Hematopoietic multipotent progenitor cell treated with erythropoietin and hydrocortisone succinate and interleukin-3 and kit ligand, for 8 days (in vitro differentiated cells): ENCODE measurements around the gene ZBTB7B.
A peak's percentile ranks its signal among the peaks of the same experiment; 100 is the strongest.

Experiments
- DNase-seq: peaks from one replicate; pipeline ENCODE4 v3.0.0-alpha.2; 2015

Gene ZBTB7B

DNA sequence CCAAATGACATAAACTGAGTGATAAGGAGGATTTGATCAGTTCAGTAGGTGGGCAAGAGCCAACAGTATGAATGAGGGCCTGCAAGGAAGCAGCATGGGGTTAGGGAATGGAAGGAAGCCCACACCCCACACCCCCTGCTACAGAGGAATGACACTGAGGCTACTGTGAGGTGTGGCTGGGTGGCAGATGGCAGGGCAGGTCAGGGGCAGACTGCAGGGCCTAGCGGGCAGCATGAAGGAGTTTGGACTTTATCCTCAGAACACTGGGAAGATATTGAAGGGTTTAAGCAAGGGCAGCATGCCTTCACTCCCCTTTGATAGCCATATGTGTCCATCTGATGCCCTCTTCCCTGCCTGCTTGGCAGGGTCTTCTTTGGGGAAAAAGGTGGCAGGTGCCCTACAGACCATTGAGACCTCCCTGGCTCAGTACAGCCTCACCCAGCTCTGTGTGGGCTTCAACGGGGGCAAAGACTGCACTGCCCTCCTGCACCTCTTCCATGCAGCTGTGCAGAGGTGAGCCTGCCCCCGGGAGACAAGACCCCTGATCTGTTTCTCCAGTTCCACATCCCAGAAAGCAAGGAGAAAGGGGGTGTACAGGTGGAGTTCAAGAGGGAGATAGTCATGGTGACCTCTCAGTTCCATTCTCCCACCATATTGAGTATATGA, 13.3 kb upstream of the ZBTB7B start:
- no peak for DNase-seq

DNA sequence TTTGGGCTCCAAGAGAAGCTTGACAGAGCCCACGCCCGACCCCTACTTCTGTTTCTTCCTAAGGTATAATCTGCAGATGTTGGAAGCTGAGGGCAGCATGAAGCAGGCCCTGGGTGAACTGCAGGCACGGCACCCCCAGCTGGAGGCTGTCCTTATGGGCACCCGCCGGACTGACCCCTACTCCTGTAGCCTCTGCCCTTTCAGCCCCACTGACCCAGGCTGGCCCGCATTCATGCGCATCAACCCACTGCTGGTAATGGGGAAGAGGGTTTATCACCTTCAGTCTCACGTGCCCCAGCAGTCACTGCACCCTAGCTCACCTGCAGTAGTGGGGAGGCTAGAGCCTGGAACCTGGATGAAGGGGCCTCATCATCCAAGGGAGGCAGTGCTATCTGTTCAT, 12.3 kb upstream of the ZBTB7B start:
- no peak for DNase-seq

DNA sequence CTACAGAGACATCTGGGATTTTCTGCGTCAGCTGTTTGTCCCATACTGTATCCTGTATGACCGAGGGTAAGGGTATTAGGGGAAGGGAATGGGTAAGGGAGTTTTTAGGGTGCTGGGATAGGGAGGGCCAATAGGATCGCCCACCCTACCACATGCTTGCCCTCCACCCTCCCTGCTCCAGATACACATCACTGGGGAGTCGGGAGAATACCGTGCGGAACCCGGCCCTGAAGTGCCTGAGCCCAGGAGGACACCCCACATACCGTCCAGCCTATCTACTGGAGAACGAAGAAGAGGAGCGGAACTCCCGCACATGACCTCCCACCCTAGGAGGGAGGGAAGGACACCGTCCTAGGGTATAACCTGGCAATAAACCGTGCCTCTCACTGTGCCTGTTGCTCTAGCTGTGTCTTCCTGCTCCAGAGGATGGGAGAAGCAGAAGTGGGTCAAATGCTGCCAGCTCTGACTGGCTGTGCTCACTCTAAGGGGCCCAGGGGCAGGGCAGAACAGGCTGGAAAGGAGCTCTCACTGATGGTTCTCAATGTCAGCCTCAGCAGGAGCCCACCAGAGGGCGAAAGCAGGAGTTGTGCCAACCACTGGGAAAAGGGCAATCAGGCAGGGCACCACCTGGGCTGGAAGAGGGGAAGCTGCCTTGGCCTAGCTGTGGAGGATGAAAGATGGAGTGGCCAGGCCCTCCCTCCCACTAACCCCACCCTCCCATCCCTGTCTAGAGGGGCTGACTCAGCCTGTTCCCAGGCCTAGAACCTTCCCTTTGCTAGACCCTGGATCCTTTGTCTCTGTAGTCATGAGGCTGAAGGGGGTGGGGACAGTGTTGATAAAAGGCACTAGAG, 9.7 kb upstream of the ZBTB7B start:
- DNase-seq = peak; percentile 67

DNA sequence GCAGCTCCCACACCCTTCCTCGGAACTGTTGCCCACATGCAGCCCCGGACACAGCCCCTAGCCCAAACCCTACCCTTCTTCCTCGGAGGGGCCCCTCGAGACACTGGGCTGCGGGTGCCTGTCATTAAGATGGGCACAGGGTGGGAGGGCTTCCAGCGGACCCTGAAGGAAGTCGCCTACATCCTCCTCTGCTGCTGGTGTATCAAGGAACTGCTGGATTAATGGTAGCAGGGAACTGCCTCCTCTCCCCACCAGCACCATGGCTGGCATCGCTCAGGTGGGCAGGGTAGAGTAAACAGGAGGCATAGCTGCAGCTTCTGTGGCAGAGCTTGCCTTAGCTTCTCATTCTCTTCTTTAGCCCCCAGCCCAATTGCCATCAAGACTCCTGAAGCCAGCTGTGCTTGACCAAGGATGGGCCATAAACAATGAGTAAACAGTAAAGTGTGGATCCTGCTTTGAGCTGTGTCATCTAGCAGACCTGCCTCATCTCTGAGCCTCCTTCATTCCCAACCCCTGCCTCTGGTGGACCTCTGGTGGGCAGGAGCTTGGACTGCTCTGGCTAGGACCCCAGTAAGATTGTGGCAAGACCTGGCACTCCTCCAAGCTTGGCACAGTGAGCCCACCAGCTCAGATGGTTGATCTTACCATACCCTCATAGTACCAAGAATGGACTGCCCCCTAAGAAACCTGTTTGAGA, 8.9 kb upstream of the ZBTB7B start, which contains the start of gene LENEP:
TSS of gene LENEP (plus strand) at position 15 of the 697 bp plus-strand sequence. CDS start at position 37, 22 bp downstream.
- no peak for DNase-seq

DNA sequence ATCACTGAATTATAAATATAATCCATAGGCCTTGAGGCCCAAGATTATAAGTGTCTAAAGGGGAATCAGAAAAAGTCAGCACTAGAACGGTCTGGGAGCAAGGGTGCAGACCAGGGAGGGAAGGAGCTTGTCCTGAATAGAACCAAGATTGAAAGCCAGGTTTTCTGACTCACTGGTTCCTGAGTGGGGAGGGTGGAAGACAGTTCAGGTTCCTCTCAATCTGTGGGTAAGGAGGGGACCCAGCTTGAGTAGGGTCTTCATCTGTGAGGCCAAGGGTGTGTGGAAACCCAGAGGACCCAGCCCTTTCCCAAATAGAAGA, 8.4 kb upstream of the ZBTB7B start:
- DNase-seq = no peak

DNA sequence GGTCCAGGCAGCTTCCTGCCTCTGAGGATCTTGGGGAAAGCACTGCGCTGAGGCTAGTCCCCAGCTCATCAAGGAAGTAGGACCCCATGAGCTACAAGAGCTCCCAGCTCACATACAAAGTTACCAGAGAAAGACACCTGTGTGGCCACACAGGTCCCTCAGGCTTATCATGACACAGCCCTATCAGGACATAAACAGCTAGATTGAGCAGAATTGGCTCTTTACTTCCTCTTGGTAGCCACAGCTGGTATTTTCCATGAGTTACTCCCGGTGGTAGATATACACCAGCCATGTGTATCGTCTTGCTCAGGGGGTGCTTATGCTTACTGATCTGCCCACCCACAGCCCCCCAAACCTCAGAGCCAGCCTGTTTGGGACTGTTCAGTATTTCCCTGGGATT, 8.0 kb upstream of the ZBTB7B start:
- DNase-seq = no peak

DNA sequence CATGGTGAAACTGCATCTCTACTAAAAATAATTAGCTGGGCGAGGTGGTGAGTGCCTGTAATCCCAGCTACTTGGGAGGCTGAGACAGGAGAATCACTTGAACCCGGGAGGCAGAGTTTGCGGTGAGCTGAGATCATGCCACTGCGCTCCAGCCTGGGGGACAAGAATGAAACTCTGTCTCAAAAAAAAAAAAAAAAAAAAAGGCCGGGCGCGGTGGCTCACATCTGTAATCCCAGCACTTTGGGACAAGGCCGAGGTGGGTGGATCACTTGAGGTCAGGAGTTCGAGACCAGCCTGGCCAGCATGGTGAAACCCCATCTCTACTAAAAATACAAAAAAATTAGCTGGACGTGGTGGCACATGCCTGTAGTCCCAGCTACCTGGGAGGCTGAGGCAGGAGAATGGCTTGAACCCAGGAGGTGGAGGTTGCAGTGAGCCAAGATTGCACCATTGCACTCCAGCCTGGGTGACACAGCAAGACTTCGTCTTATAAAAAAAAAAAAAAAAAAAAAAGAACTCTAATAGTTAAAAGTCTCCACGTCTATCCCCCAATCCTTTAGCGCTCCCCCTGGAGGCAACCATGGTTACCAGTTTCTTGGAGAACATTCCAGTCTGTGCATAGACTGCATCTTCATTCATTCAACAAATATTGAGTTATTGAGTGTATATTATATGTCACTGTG, 7.2 kb upstream of the ZBTB7B start:
- peak; percentile 84 for DNase-seq

DNA sequence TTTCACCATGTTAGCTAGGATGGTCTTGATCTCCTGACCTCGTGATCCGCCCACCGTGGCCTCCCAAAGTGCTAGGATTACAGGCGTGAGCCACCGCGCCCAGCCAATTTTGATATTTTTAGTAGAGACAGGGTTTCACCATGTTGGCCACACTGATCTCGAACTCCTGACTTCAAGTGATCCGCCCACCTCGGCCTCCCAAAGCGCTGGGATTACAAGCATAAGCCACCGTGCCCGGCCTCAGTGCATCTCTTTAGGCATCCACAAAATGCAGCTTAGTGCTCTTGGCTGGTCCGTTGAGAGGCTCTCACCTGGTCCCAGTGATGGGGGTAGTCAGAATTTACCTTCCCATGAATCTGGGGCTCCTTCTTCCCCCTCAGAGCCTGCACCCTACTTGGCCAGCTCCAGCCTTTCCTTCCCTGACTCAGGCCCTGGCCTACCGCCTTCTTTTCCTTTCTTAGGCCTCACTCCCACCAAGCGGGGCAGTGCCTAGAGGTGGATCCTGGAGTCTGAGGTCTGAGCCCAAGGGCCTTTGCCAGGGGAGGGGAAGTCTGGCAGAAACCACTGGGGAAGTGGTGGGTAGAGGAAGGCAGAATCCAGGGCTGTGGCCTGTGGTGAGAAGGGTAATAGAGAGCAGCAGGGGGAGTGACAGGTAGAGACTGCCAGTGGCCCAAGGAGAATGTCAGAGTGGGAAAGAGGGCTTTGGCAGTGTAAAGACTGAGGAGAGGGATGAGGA, 5.5 kb upstream of the ZBTB7B start:
- no peak for DNase-seq

DNA sequence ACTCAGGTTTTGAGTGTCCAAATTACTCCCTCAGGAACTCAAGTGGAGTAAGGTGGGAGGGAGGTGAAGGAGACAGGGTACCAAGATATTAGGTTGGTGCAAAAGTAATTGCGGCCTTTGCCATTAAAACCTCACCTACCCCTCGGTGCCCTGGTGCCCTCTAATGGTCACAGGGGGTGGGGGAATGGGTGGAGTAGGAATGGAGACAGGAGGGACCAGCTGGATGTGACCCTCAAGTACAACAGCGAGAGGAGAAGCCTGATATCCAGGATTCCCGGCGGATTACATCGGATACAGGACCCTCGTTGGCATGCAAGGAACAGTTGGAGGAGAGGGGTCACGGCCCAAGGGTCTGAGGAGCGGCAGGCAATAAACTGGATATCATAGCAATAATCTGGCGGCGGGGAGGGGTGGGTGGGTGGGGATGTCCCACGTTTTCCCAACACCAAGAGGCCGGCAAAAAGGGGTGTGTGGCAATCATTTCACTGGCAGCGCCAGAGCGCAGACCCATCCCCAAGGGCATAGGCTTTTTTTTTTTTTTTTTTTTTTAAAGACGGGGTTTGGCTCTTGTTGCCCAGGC, 4.3 kb upstream of the ZBTB7B start:
- DNase-seq = peak; percentile 45

DNA sequence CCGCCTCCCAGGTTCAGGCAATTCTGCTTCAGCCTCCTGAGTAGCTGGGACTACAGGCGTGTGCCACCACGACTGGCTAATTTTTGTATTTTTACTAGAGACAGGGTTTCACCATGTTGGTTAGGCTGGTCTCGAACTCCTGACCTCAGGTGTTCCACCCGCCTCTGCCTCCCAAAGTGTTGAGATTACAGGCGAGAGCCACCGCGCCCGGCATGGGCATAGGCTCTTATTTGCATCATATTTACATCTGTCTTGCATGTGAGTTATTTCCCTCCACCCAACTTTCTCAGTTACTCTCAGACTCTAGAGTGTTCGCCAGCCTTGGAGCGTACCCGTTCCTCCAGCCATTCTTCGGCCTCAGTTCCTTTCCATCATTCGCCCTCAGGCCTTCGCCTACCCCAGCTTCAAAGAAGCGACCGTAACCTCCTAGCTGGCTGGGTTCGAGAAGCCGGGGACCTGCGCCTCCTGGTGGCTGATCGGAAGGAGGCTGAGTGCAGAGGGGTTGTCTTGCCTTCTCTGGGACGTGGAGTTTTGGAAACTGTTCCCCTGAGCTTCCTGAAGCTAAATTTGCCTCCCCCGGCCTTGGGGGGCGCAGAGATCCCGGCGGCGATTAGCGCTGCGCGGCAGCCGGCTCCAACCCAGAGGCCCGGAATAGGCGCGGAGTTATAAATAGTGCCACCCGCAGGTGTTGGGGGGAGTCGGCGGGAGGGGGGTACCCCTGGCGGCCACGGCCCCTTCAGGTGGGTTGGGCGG, 3.6 kb upstream of the ZBTB7B start:
- DNase-seq = peak; percentile 87

DNA sequence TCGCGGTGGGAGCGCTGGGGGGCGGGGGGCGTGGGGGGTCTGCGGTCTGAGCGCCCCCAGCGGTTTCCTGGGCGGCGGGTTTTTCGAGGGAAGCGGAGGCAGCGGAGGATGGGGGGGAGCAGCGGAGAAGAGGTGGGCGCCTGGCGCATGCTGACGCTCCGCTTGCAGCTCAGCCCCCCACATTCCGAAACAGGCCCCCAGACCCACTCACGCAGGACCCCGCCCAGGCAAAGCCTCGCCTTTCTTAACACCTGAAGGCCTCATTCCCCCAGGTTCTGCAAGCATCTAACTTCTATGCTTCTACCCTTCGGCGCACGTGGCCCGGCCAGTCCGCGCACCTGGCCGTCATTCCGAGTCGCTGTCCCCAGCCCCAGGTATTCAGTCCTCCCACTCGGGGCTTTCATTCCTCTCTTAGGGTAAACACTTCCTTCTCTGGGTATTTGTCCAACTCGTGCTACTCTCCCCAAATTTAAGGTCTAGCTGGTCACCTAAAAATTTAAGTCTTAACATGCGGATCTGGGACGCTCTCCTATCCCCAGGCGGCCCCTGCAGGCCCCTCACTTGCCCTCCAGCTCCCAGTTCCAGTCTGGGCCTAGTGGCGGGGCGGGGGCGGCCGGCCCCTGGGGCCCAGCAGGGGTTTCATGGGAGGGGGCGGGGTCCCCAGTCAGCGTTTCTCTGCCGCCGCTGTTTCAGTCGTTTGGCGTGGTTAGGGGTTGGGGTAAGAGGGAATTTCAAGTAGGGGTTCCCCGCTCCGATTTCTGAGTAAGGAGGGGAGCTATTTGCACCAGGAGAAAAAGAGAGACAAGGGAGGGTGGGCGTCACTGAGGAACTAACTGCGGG, 2.8 kb upstream of the ZBTB7B start:
- peak; percentile 46 for DNase-seq

DNA sequence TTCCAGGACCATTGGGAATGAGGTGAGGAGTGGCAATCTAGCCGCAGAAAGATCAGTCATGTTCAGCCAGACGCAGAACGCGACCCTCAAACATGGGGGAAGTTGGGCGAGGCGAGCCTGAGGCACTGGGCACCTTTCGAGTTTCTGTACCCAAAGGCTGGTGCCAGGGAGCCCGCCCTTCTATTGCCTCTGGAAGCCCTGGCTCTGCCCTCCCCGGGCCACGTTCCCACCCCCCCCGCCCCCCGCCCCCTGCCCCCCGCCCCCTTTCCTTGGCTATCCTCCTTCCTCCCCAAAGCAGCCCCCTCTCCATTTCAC, 2.2 kb upstream of the ZBTB7B start:
- no peak for DNase-seq

DNA sequence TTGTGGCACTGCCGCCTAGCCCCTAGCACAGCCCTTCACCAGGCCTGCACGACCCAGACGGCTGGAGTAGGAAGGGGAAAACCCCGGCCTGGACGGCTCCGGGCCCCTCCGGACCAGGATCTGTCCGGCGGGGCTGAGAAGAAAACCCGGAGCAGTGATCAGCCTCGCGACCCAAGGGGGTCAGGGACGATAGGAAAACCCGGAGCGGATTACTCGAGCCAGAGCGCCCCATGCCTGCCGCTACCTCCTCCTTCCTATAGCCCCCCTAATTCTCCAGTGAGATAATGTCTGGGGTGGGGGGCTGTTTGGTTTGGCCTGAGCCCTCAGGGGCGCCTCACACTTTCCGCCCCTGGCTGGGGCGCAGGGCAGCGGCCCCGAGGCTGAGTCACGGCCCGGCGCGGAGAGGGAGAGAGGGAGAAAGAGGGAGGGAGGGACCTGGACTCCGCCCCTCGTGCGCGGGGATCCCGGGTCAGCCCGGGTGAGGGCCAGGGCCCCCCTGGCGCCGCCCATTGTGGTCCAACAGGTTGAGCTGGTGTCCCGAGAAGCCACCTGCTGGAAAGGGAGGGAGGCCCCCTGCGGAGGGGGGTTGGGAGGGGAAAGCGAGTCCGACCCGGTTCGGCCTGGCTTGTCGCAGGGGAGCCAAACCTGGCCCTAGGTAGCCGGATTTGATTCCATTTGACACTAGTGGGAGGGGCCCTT, 1.7 kb upstream of the ZBTB7B start:
- DNase-seq = peak; percentile 83

DNA sequence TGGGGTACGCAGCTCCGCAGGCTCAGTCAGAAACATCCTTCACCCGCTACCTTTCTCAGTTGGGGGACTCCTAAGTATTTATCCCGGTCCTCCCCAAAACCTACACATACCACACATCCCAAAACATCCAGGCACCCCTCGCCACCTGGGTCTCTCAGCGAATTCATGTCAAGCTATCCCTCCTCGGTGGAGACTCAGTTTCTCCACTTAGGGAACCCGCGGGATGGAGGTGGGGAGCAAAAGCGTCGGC, 1.3 kb upstream of the ZBTB7B start:
- no peak for DNase-seq

DNA sequence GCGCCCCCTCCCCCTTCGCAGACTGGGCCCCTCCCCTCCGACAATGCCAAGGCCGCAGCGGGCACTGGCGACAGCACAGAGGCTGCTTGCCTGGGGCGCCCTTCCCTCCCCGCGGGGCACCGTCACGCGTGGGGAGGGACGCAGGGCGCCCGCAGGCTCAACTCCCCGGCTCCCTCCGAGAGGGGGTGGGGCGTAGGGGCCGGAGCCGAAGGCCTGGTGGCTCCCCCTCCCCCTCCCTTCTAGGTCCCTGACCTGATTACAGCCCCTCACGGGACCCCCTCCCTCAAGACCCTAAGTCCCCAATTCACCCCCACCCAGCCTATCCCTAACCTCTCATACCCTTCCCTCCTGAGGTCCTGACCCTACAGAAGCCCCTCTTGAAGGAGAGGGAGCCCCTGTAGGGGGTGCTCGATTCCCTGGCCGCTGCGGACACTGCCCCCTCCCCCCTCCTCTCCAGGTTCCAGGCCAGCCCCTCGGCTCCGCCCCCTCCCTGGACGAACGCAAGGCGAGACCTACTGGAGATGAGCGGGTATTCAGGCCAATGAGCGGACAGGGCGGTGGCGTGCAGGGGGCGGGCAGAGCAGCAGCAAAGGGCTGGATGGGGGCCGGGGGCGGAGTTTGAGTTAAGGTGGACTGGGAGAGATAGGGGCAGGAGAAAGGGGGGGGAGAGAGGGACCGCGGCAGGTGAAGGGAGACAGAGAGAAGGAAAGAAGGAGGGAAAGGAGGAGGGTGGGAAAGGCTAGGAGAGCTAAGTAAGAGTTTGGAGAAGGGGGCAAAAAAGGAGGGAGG, 733 bp upstream of the ZBTB7B start:
- peak; percentile 98 for DNase-seq

DNA sequence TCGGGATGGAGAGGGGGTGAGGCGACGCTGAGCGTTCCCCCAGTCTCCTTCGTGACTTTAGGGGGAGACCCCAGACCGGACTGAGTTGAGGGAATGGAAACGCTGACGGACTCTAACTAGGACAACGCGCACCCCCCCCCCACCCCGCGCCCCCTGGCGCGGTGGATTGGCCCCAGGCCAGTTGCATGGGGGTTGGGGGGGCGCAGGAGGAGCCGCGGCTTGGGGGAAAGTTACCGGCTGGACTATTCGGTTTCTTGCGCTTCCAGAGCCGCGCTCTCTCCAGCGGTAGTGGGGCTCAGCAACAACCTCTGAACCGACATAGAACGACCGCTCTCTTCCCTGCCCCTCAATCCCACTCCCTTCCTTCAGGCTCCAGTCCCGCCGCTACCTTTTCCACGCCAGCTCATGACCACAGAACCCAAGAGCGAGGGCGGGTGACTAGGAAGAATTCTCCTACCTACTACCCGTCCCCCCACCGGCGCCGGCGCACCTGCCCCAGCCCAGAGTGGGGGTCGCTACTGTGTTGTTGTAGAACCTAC, 694 bp downstream of the ZBTB7B start:
- no peak for DNase-seq

DNA sequence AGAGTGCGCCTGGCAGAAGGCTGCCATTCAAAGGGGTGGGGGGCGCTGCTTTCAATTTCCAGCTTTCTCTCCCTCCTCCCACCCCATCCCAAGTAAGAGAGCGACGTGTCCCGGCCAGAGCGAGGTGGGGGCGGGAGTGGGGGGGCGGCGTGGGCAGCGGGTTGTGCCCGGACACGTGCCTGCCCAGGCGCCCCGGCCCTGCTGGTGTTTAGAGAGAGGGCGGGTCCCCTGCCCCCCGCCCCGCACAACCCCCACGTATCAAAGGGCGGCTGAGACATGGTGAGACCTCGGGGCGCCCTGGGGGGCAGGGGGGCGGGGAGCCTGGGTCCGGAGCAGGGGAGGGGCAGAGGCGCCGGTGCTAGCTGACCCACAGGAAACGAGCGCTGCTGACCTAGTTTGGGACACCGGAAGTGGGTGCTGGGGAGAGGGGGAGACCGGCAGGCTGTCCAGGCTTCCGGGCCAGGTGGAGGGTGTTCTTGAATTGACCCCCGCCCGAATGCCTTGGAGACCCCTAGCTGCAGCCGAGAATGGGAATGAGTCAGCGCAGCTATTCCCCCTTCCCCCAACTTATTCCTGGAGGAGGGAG, 1.3 kb downstream of the ZBTB7B start:
- peak; percentile 42 for DNase-seq

DNA sequence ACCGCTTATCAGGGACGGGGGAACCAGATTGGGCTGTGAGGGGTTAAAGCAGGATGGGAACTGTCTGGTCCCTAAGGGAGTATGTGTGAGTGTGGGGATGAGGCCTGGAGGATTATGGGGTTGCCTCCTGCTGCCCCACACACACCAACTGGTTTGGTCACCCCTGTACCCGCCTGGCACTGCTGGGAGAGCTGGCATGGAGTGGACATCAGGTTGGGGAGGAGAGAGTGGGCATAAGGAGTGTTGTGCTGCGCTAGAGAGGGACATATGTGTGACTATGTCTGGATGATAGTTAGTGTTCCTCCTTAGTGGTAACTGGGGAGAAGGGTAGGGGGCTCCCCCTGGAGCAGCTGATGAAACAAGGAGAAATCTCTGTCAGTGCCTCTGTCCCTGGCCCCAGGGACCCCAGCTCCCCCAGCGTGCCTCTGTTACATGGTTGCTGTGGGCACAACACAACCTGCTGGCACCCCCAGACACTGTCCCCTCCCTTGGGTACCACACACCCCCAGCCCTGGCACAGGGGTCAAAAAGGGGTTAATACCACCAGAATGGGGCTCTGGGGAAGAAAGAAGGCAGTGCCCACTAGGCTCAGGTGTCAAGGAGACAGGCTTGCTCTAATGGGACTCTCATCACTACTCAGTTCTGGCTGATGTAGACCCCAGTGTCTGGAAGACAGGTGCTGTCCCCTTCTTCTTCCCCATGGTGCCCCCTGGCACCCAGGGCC, 1.9 kb downstream of the ZBTB7B start:
- DNase-seq = no peak
